Fibroblast of upper back skin (primary cell): Measurements from ENCODE around the gene HELZ.

ENCODE experiments used
- DNase-seq: peaks from one replicate; pipeline ENCODE4 v3.0.0-alpha.2; 2013

Gene HELZ

DNA sequence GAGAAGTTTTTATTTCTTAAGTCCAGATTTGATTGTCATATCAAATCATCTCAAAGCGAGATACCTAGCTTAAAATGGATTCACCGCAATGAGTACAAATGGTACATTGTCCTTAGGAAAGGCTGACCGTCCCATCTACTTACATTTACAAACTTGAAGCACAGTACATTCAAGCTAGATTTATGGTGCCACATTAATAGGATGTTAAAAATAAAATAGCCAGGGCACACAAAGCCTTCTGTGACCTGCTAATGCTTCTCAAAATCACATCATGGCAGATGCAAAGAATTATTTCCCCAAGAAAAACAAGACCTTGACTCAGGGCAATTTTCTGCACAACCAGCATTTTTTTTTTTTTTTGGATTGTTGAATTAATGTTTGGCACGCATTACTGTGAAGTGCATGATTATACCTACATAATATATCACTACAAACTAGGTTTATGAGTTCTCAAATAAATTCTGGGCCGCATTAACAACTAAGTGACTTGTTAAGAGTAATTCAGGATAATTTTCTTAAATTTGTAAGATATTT lies 175.3 kb downstream of the HELZ start:
- DNase-seq, result no peak

DNA sequence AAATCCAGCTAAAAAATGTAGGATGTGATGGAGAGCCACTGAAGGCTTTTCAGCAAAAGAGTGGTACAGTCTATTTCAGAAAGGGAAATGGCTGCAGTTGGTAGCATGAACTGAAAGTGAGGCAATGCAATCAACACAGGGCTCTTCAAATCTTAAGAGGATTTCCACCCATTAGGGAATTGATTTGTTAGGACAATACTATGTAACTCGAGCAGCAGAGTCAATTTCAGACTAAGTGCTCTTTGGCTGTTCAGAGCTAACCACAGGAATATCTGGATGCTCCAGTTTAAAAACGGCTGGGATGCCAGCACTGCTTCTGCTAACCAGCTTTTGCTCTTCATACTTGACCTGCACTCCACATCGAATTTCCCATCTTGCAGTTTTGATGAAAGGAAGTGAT lies 176.0 kb downstream of the HELZ start:
- no peak for DNase-seq

DNA sequence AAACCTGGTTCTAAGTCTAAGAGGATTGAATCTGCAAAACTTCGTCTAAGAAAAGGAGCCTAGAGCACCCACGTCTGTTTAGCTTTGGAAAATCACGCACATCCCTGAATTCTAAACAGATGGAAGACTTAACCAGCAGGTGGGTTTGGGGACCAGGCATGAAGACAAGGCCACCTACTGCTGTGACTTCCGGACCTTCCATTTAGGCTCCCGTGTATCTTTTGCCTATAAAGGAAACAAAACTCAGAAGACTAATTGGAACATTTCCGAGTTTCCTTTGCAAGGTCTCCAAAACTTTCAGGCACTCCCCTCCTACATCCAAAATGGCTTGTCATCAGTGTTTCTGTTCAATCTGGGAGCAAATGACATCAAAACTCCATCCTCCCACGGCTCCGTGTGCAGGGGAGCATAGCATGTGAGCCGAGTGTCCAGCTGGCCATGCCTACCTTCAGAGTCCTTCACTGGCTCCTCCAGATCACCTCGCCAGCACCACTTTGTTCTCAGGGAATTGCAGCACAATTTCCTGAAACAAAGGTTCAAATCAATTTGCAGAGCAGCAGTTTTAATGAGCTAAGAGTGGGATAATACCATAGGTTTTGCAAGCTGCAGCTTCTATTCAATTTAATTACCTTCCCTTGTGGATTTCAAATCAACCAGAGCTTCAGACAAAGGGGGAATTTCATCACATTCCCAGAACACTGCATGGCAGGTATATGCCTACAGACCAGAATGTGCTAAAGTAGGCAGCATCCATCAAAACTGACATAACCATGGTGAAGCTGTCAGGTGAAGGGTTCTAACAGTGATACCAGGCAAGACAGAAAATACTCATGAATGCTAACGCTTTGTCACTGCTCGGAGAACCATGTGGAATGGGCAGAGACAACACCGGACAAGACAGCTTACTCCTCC lies 177.2 kb downstream of the HELZ start:
- no peak for DNase-seq

DNA sequence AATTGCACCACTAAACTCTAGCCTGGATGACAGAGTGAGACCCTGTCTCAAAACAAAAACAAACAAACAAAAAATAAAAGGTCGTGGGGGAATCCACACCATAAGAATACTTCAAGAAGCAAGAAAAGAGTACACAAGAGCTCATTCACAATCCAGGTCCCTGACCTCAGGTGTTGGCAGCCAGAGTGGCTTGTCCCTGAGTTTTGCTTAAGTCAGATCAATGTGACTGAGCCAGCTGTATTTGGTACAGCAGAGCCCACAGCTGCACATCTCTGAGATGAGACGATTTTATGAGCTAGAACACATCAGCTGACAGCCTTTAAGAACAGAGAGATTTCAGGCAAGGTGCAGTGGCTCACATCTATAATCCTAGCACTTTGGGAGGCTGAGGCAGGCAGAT lies 178.3 kb downstream of the HELZ start:
- DNase-seq, result no peak

DNA sequence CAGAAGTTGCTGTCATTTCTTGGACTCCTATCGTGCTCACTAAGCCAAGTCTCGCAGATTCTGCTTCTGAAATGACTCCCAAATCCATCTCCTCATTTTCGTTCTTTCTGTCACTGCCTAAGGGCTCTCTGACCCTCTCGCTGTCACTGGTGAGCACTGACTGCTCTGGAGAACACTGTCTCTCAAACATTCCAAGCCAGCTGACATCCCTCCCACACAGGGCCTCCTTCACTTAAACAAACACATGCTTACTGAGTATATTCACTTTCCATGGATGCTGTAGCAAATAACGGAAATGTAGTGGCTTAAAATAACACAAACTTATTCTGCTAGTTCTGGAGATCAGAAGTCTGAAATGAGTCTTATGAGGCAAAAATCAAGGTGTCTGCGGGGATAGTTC lies 181.9 kb downstream of the HELZ start:
- DNase-seq, result no peak

DNA sequence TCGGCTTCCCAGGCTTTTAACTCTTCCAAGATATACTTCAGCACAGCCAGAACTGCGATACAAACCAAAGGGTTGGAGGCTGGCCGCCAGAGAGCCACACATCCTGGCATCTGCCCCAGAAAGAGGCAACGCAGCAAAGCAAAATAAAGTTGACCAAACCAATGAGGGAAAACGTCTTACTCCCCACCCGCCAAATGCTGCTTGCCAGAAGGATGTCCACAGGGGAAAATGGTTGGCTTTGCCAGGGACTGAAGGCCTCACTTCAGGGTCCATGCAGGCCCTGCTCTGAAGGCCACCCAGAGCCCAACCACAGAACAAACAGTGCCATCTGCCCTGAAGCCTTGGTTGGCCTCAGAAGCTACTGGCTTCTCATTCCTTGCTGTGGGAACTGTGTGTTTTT lies 185.6 kb downstream of the HELZ start:
- DNase-seq, result no peak

DNA sequence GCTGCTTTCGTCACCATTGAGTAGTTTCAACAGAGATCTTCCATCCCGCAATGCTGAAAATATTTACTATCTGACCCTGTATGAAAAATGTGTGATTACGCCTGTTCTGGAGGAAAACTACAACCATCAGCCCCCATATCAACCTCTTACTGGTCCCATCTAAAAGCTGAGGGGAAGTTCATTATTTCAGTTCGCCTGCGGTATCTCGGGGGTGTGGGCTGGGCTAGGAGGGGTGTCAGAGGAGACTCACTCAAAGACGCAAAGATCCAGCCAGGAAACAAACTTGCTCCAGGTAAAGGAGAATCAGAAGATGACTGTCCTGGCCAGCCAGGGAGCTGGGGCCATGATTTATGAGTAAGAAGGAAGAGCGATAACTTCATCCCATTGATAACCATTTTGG lies 187.0 kb downstream of the HELZ start:
- no peak for DNase-seq

DNA sequence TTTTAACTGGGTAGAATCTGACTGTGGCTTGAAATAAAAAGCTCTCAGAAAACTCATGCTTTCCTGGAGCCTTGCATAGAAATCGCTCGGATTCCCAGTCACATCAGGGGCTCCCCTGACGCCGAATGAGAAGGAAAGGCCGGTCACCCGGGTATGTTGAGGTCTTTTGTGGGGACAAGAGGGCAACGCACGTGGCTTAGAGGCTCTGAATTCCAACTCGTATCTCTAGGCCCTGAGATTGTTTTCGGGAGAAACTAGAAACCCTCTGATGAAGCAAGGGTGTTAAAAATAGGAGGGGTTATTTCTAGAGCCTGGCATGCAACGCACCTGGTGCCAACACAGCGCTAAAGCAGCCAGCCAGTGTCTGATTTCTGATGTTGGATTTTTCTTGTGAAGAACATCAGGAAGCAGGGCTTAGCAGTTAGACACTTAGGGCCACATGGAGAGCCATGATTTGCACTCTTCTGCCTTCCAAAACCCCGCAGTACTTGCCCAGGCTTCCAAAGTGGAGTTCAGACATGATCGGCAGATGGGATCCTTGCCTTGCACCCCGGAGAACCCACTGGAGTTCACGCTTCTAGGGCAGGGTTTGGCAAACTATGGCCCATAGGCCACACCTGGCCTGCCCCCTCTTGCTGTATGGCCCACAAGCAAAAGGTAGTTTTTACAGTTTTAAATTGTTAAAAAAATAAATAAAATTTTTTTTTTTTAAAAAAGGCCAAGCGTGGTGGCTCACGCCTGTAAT lies 188.1 kb downstream of the HELZ start:
- no peak for DNase-seq

DNA sequence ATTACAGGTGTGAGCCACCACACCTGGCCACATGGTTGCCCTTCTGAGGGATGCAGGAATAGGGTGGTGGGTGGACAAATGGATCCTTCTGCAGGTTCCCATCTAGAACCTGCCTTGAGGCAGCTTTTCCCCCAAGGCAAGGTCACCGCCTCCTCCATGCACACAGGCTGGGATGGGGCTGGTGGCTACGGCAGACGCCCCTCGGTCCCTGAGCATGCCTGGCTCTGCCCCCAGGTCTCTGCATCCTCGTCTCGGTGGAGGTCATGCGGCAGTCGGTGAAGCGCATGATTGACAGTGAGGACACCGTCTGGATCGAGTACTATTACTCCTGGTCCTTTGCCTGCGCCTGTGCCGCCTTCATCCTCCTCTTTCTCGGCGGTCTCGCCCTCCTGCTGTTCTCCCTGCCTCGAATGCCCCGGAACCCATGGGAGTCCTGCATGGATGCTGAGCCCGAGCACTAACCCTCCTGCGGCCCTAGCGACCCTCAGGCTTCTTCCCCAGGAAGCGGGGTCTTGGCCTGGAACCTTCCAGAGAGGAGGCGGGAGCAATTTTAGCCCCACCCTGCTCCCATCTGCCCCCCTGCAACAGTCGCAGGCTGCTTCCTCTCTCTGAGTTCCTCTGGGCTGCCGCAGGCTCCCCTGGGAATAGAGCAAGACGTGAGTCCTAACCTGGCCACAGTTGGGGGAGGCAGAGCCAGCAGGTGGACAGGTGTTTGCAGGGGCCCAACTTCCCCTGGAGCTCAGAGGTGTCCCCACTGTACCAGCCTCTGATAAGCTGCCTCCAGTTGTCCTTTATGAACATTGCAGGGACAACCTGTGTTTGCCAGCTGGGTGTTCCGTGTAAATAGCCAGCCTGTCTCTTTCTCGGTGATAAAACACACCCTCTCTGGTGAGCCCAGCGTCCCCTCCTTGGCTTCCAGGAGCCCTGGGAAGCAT lies 188.9 kb downstream of the HELZ start:
- DNase-seq, result no peak

DNA sequence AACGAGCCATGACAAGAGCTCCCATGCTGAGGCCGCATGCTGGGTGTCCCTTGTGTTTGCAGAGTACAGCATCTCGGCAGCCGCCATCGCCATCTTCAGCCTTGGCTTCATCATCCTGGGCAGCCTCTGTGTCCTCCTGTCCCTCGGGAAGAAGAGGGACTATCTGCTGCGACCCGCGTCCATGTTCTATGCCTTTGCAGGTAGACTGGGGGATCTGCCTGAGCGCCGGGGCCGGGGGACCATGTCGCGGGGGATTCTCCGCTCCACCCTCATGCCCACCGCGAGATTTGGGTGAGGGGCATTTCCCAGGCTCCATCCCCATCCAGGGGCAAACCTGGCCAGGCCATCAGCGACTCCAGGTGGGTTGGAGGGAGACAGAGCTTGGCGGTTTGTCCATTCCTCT lies 190.0 kb downstream of the HELZ start:
- DNase-seq, result no peak

DNA sequence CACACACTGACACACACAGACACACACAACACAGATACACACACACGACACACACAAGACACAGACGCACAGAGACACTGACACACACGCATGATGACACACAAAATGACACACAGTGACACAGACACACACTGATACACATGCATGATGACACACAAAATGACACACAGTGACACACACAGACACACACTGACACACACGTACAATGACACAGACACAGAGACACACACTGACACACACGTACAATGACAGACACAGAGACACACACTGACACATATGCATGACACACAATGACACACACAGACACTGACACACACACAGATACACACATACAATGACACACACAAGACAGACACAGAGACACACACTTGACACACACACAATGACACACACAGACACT lies 190.4 kb downstream of the HELZ start:
- DNase-seq, result no peak

DNA sequence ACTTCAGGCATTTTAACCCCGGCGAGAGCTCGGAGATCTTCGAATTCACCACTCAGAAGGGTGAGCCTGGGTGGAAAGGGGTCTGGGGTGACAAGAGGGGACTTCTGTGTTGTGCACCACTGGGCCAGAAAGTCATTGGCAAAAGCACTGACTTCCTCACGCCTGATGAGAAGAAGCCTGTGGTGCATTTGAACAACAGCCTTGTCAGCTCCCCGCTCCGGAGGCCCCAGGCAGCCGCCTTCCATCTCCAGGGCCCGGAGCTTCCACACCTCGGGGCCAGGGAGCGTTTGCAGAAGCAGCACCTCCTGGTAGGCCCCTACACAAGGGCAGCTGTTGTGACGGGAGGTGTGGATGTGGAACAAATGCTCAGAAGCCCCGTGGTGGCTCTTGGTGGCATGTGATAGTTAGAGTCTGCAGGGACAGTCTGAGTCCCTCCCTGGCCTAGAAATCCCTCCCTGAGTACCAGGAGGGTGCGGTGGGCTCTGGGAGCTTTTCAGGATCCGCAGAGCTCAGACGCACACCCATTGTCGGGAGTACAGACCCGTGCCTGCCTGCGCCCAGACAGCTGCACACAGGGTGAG lies 190.9 kb downstream of the HELZ start:
- no peak for DNase-seq

DNA sequence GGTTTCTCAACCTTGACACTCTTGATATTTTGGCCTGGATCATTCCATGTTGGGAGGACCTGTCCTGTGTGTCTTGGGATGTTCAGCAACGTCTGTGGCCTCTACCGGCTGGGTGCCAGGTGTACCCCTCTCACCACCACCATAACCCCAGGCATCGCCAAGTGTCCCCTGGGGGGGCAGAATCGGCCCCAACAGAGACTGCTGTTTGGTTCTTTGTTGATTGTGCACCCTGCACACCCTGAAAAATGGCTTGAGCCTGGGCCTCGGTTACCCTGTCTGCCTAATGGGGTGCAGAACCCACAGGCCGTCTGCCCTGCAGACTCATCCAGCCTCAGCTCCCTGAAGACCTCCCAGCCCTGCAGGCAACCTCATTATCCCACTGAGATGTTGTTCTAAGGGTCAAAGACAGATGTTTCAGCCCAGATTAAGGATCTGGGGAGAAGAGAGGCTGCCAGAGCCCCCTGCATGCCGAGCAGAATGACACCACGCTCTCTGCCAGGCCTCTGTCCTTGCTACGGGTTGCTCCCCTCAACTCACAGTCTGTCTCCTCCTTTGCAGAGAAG lies 191.5 kb downstream of the HELZ start:
- no peak for DNase-seq

DNA sequence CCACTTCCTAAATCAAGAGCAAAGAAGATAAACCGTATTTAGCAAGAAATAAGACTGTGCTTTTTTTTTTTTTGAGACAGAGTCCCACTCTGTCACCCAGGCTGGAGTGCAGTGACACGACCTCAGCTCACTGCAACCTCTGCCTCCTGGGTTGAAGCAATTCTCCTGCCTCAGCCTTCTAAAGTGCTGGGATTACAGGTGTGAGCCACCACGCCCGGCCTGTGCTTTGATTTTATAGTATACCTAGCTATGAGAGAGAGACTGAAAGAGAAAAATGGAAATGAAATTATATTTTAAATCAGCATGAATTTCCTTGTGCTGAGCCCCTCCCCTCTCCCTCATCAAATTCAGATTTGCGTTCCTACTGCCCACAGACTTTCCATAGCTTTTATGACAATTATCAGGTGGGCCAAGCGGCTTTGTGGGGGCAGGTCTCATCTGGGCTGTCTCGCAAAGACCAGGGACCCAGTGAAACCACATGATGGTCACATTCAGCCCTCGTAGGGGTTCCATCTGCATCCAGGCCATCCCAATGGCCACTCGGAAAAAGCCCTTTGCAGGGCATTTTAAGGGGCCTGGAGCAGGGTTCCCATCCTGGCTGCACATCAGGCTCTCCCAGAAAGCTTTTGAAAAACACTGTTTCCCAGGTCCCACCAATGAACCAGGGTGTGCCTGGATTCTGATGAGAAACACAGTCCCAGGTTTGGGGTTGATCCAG lies 192.1 kb downstream of the HELZ start:
- no peak for DNase-seq

DNA sequence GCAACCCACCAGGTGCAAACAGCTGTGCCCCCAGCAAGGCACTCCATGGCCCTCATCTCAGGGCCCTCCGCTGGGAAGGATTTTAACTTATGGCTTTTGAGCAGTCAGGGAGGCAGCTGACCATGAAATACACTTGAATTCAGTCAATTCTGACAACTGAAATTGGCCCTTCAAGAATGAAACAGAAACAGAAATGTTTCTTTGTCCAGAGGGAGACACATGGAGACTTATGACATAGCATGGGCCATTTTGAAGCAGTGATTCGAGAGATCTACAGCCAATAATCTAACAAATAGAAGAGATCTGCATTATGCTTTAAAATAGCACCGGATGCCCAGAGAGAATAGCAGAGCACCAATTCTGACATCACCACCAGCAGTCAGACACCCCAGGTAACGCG lies 193.2 kb downstream of the HELZ start:
- DNase-seq, result no peak

DNA sequence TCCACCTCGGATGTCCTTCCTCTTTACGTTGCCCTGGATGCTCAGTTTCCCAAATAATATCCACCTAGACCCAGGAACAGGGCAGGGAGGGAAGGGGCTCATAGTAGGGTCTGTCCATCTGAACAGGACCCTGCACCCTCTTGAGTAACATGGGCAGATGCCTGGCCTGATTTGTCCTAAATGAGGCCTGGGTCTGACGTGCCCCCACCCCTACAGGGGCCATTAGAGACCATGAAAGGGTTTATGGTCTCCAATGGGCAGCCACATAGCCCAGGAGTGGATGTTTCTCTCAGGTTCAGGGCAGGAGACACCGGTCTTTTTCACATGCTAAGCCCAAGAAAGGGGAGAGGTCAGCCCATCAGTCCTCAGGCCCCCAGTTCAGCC lies 193.8 kb downstream of the HELZ start:
- DNase-seq, result no peak

DNA sequence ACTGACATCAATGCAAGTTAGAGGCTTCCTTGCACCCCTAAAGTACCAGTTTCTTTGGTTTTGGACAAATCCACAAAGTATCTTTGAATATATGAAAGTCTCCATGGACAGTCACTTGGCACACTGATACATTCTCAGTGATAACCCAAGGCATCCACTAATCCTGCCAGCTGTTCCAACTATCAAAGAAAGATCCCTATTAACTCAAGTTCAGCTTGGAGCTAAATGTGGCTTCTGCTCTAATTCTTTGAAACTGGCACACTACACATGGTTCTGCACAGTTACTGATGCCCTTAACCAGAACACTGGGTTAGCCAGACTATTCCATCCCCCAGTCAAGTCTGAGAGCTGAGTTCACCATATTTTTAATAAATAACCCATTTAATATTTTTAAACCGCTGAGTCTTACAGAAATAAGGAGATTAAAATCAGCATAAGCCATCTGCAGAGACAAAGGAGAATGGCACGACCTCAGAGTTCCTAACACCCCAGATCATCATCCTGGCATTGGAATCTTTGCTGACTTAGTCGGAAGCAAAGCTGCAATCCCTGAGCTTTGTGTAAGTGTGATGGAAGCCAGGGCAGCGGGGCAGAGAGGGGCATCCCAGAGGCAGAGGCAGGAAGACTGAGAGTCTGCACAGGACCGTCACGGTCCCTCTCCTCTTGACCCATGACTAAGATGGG lies 194.4 kb downstream of the HELZ start:
- DNase-seq, result no peak

DNA sequence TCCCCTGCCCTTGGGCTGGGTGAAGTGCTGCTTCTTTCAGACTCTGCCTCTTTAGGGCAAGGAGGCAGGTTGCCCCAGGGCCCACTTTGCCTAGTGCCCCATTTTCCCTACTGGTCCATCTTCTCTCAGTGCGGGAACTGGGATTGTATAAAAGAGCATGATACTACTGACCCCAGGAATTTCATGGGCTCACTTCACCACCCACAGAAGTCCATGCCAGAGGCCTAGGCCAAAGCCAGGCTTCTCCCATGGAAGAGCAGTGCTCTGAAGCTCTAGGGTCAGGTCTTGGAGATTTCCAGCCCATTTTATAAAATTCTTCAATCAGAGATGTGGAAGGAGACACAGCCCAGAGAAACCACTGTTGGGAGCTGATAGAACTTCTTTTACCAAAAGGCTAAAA lies 194.9 kb downstream of the HELZ start:
- DNase-seq, result no peak

DNA sequence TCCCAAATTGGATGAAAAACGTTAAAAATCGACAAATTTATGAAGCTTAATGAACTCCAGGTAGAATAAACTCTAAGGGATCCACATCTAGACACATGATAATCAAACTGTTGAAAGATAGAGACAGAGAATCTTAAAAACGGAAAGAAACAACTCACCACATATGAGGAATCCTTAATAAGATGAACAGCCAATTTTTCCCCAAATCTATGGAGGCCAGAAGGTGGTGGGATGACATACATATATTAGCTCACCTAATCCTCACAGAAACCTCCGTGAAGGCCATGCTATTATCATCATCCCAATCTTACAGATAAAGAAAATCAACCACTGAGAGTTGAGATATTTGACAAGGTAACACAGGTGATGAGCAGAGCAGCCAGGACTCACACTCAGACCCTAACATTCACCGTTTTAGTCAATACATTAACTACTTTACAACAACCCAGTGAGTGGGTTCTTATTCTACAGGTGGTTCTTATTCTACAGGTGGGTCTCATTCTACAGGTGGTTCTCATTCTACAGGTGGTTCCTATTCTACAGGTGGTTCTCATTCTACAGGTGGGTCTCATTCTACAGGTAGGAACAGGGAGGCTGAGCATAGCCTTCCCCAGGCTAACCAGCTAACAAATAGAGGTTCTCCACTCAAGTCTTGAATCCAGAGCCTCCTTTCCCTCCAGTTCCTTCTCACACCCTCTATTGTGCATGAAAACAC lies 195.8 kb downstream of the HELZ start:
- no peak for DNase-seq

DNA sequence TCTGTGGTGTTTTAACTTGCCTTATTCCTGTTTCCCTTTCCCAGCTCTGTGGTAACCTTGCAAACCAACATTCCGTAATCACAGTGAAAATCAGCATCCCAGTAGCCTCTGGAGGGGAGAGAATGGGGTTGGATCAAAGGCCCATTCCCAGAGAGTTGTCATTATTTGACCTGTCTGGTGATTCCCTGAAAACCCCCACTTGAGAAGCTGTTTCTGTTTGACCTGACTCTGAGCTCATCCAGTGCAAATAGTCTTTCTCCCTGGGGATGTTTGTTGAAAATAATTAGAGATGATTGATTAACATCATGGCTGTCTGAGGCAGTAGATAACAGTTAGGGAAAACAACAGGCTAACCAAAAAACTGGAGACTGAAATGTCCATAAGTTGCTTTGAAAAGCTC lies 197.6 kb downstream of the HELZ start:
- DNase-seq, result no peak
